Umbilical cord (tissue), 2 donors: ENCODE data around the gene CDC7. TPM values are rescaled to one million over a fixed set of nuclear protein-coding genes. Genes with fewer than 3 reads are reported as not detected.

ENCODE experiments used
- DNase-seq: peaks from one replicate; pipeline ENCODE4 v3.0.0-alpha.2; 2015; ENCODE audit warnings: low spot score
- total RNA-seq: library from RNA; depleted of rRNA; stranded (reverse); fragments of >200 nt; gene quantifications from one replicate; pipeline ENCODE4 v1.2.3, GENCODE V29; 2014; ENCODE audit warnings: low replicate concordance; ENCODE audit not compliant: insufficient read depth

CDC7 gene
- total RNA-seq, 1 donor from 2014 or later, result 2.4 TPM

GRCh38 chr1:91548376-91549040 is 47.9 kb downstream of the CDC7 start:
- DNase-seq, result peak; percentile 45

GRCh38 chr1:91549041-91549735 is 48.5 kb downstream of the CDC7 start:
- peak; percentile 68 for DNase-seq

- no peak for DNase-seq
Observed at GRCh38 chr1:91550961-91551360, 50.3 kb downstream of the CDC7 start.

- DNase-seq, result no peak
Observed at GRCh38 chr1:91552091-91552490, 51.4 kb downstream of the CDC7 start.

GRCh38 chr1:91552596-91552995 is 51.9 kb downstream of the CDC7 start:
- no peak for DNase-seq

- no peak for DNase-seq
Observed at GRCh38 chr1:91553177-91553591, 52.5 kb downstream of the CDC7 start.

- no peak for DNase-seq
Observed at GRCh38 chr1:91555074-91555730, 54.6 kb downstream of the CDC7 start.

- peak; percentile 62 for DNase-seq
Observed at GRCh38 chr1:91555821-91556531, 55.3 kb downstream of the CDC7 start.

- DNase-seq, result no peak
Observed at GRCh38 chr1:91556556-91556955, 55.9 kb downstream of the CDC7 start.

GRCh38 chr1:91557039-91557690 is 56.5 kb downstream of the CDC7 start:
- DNase-seq, result no peak

GRCh38 chr1:91557826-91558225 is 57.2 kb downstream of the CDC7 start:
- no peak for DNase-seq

- no peak for DNase-seq
Observed at GRCh38 chr1:91559046-91559750, 58.5 kb downstream of the CDC7 start.

GRCh38 chr1:91559838-91560565 is 59.4 kb downstream of the CDC7 start:
- no peak for DNase-seq

- DNase-seq, result no peak
Observed at GRCh38 chr1:91564888-91565701, 64.4 kb downstream of the CDC7 start.

- no peak for DNase-seq
Observed at GRCh38 chr1:91567583-91567982, 66.9 kb downstream of the CDC7 start.

- DNase-seq, result no peak
Observed at GRCh38 chr1:91568261-91568660, 67.6 kb downstream of the CDC7 start.

- peak; percentile 70 for DNase-seq
Observed at GRCh38 chr1:91569411-91570119, 68.9 kb downstream of the CDC7 start.

GRCh38 chr1:91570120-91570448 is 69.4 kb downstream of the CDC7 start:
- no peak for DNase-seq

- DNase-seq, result no peak
Observed at GRCh38 chr1:91572044-91572443, 71.4 kb downstream of the CDC7 start.
